Astrocyte of the spinal cord (primary cell): ENCODE data around the gene RYR1.

Experiments used
- DNase-seq: peaks from one replicate; pipeline ENCODE4 v3.0.0; 2011; ENCODE audit warnings: low read depth, low spot score
- H3K4me3 ChIP-seq: 2 replicates; pipeline ENCODE4 v1.5.1; 2011; ENCODE audit warnings: low read depth, mild to moderate bottlenecking, low read length, moderate library complexity
- CTCF ChIP-seq: IDR thresholded peaks from 2 replicates; pipeline ENCODE4 v1.5.1; 2012; ENCODE audit warnings: low read depth, mild to moderate bottlenecking, low read length, inconsistent platforms
- in situ Hi-C: cut with HindIII; loops from 2 replicates; pipeline ENCODE4 v1.10.0; 2017; ENCODE audit warnings: low sequenced_read_pairs

RYR1 gene

DNA sequence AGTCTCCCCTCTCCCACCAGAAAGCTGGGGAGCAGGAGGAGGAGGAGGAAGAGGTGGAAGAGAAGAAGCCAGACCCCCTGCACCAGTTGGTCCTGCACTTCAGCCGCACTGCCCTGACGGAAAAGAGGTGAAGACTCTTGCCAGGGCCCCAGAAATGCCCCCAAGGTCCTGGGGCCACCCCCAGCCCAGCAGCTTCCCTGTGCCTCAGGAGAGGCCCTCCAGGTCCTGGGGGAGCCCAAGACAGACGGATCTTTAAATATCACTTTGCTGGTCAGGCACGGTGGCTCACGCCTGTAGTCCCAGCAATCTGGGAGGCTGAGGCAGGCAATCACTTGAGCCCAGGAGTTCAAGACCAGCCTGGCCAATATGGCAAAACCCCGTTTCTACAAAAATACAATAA lies 95.4 kb downstream of the RYR1 start:
- no peak for DNase-seq
- in situ Hi-C loops: no loop called here
- no peak for TF ChIP-seq CTCF
- no peak overlapping the region for H3K4me3 ChIP-seq

- H3K4me3 ChIP-seq: no peak overlapping the region
- in situ Hi-C loops: no loop called here
- DNase-seq: no peak
- no peak for TF ChIP-seq CTCF
These were observed 98.0 kb downstream of the RYR1 start for GRCh38 chr19:38531515-38531914.

DNA sequence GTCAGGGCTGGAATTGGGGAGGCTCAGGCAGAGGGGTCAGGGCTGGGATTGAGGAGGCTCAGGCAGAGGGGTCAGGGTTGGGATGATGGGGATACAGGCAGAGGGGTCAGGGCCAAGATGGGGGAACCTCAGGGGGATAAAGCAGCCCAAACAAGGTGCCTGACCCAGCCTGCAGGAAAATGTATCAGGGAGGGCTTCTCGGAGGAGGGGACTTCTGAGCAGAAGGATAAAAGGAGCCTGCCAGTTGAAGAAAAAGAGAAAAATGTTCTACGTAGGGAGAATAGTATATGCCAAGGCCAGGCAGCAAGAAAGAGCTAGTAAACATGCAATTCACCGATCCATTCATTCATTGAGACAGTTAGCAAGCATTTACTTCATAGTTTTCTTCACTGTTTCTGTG lies 99.4 kb downstream of the RYR1 start:
- DNase-seq: no peak
- no peak overlapping the region for H3K4me3 ChIP-seq
- in situ Hi-C loops: no loop called here
- TF ChIP-seq CTCF: no peak

GRCh38 chr19:38534574-38534973 lies 101.1 kb downstream of the RYR1 start:
- TF ChIP-seq CTCF: no peak

DNA sequence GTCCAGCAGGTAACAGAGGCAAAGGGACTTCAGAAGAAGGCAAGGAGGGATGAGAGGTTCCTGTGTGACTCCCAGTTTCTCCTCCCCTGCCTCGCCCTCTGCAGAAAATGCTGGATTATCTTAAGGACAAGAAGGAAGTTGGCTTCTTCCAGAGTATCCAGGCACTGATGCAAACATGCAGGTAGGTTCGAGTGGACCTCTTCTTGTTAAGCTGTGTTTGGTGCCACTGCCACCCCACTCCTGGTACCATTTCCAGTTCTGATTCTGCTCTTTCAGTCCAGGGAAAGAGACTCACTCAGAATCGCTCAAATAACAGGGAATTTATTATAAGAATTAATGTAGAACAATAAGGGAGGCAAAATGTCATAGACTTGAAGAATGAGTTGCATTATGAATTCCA lies 101.7 kb downstream of the RYR1 start:
- no peak overlapping the region for H3K4me3 ChIP-seq
- DNase-seq: no peak
- TF ChIP-seq CTCF: no peak
- in situ Hi-C loops: no loop called here

More at GRCh38 chr19:38534574-38534973, 101.1 kb downstream of the RYR1 start:
- no peak for DNase-seq
- no peak overlapping the region for H3K4me3 ChIP-seq
- in situ Hi-C loops: no loop called here

DNA sequence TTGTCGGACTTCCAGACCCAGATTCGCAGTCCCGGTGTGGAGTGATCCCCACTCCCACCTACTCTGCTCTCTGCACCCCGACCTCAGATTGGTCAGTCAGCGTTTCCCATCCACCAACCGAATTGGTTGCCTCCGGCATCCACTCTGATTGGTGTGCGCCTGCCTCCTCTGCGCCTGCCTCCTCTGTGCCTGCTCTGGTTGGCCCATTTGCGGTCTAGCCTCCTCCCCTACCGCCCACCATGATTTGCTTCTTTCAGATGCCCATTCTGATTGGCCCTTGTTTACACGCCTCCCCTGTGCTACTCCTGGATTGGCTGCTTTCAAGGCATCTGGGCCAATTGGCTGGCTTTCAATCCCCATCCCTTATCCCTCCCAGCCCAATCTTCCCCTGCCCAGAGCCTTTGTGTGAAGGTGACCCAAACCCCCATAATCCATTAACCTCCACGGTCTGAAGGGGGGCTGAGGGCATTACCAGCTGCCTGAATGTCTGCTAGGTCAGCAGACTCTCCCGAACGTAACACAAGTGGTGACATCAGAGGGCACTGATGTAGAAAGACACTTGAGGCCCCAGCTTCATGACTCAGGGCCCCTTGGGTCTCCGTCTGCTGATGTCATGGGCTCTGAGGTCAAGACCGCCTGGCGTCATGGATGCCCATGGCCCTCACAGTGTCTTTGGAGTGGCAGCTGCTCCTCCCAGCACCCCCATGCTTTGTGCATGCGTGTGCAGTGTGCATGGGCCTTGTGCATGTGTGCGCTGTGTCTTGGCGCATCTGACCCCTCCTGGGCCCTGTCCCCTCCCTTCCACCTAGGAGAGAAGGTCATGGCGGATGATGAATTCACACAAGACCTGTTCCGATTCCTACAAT lies 103.8 kb downstream of the RYR1 start:
- no peak for TF ChIP-seq CTCF

GRCh38 chr19:38538386-38538785 lies 104.9 kb downstream of the RYR1 start:
- no peak for DNase-seq
- no peak for TF ChIP-seq CTCF

More for the DNA sequence above, 103.8 kb downstream of the RYR1 start:
- no peak for DNase-seq
- no peak overlapping the region for H3K4me3 ChIP-seq
- in situ Hi-C loops: no loop called here

More at GRCh38 chr19:38538386-38538785, 104.9 kb downstream of the RYR1 start:
- in situ Hi-C loops: no loop called here
- H3K4me3 ChIP-seq: no peak overlapping the region
